Testis (tissue), 2 donors: Measurements from ENCODE around the gene ARHGAP22.

ENCODE experiments used
- CTCF ChIP-seq, 3 experiments: fragments of 450-650 bp in 2 of 3; fragments of 200-600 bp in 1 of 3; sonication (generic) in 1 of 3; IDR thresholded peaks; one replicate each; pipeline ENCODE4 v1.5.1; 2016 to 2019; ENCODE audit warnings: antibody characterized with exemption in 3 of 3, mild to moderate bottlenecking in 2 of 3, moderate library complexity in 1 of 3
- POLR2A ChIP-seq: fragments of 450-650 bp; IDR thresholded peaks from one replicate; pipeline ENCODE4 v1.6.1; 2017; ENCODE audit warnings: antibody characterized with exemption, mild to moderate bottlenecking, moderate library complexity

- TF ChIP-seq POLR2A, result no peak
- no peak for TF ChIP-seq CTCF (IDR thresholded peaks at IDR 0.05)
Measured at GRCh38 chr10:48574322-48574796, 30.5 kb downstream of the ARHGAP22 start.
